Trophoblast cell (in vitro differentiated cells and primary cell): Measurements from ENCODE around the gene ZNF230.
A peak's percentile ranks its signal among the peaks of the same experiment; 100 is the strongest.

Experiments
- DNase-seq, 2 donors: peaks; one replicate each; pipeline ENCODE4 v3.0.0-alpha.2; 2016
- H2AFZ ChIP-seq: 2 replicates; pipeline ENCODE4 v1.6.1; 2013; ENCODE audit warnings: low read length, moderate library complexity, mild to moderate bottlenecking; ENCODE audit not compliant: insufficient read depth, poor library complexity
- H2AK5ac ChIP-seq: 2 replicates; pipeline ENCODE4 v1.6.1; 2013; ENCODE audit warnings: mild to moderate bottlenecking, low read length
- H2BK120ac ChIP-seq: 2 replicates; pipeline ENCODE4 v1.6.1; 2013; ENCODE audit warnings: low read length, mild to moderate bottlenecking, moderate library complexity; ENCODE audit not compliant: insufficient read depth, poor library complexity
- H2BK12ac ChIP-seq: 2 replicates; pipeline ENCODE4 v1.6.1; 2013; ENCODE audit warnings: mild to moderate bottlenecking, low read length, moderate library complexity
- H2BK5ac ChIP-seq: 2 replicates; pipeline ENCODE4 v1.6.1; 2013; ENCODE audit warnings: low read length, low read depth, moderate library complexity, mild to moderate bottlenecking; ENCODE audit not compliant: poor library complexity
- H3K14ac ChIP-seq: 2 replicates; pipeline ENCODE4 v1.6.1; 2013; ENCODE audit warnings: mild to moderate bottlenecking, low read length
- H3K18ac ChIP-seq: 2 replicates; pipeline ENCODE4 v1.6.1; 2013; ENCODE audit warnings: mild to moderate bottlenecking, low read length
- H3K23ac ChIP-seq: 2 replicates; pipeline ENCODE4 v1.6.1; 2013; ENCODE audit warnings: low read length
- H3K27ac ChIP-seq: 2 replicates; pipeline ENCODE4 v1.5.1; 2013; ENCODE audit warnings: low read depth, mild to moderate bottlenecking, inconsistent platforms, low read length, moderate library complexity
- H3K27me3 ChIP-seq: 2 replicates; pipeline ENCODE4 v1.6.1; 2013; ENCODE audit warnings: inconsistent platforms, mild to moderate bottlenecking, low read length, moderate library complexity; ENCODE audit not compliant: insufficient read depth
- H3K36me3 ChIP-seq, 2 experiments: 1 replicate in 1 of 2; 2 replicates in 1 of 2; pipeline ENCODE4 v1.6.1; 2013; ENCODE audit warnings: low read length in 2 of 2, mild to moderate bottlenecking in 2 of 2, moderate library complexity in 1 of 2; ENCODE audit not compliant: insufficient read depth in 2 of 2, control insufficient read depth in 1 of 2
- H3K4ac ChIP-seq: 2 replicates; pipeline ENCODE4 v1.6.1; 2013; ENCODE audit warnings: low read depth, mild to moderate bottlenecking, low read length, moderate library complexity
- H3K4me1 ChIP-seq, 2 experiments: 1 replicate in 1 of 2; 2 replicates in 1 of 2; pipeline ENCODE4 v1.6.1; 2013; ENCODE audit warnings: low read length in 2 of 2, mild to moderate bottlenecking in 2 of 2, moderate library complexity in 1 of 2; ENCODE audit not compliant: insufficient read depth in 2 of 2, control insufficient read depth in 1 of 2
- H3K4me2 ChIP-seq: 2 replicates; pipeline ENCODE4 v1.6.1; 2013; ENCODE audit warnings: inconsistent platforms, mild to moderate bottlenecking, low read length, moderate library complexity
- H3K4me3 ChIP-seq: 2 replicates; pipeline ENCODE4 v1.5.1; 2013; ENCODE audit warnings: mild to moderate bottlenecking, low read depth, low read length, inconsistent platforms
- H3K79me1 ChIP-seq: one replicate; pipeline ENCODE4 v1.6.1; 2013; ENCODE audit warnings: low read length
- H3K79me2 ChIP-seq: 2 replicates; pipeline ENCODE4 v1.6.1; 2013; ENCODE audit warnings: low read length, mild to moderate bottlenecking; ENCODE audit not compliant: control insufficient read depth, insufficient read depth, poor library complexity
- H3K9ac ChIP-seq: 2 replicates; pipeline ENCODE4 v1.6.1; 2013; ENCODE audit warnings: mild to moderate bottlenecking, low read length
- H3K9me3 ChIP-seq: 2 replicates; pipeline ENCODE4 v1.6.1; 2013; ENCODE audit warnings: low read depth, mild to moderate bottlenecking, control low read depth, inconsistent platforms, low read length; ENCODE audit not compliant: insufficient read depth
- H4K12ac ChIP-seq: 2 replicates; pipeline ENCODE4 v1.6.1; 2013; ENCODE audit warnings: low read depth, mild to moderate bottlenecking, low read length, moderate library complexity
- H4K8ac ChIP-seq: 2 replicates; pipeline ENCODE4 v1.6.1; 2013; ENCODE audit warnings: low read depth, mild to moderate bottlenecking, low read length, moderate library complexity
- H4K91ac ChIP-seq: one replicate; pipeline ENCODE4 v1.6.1; 2013; ENCODE audit warnings: low read depth, mild to moderate bottlenecking, low read length, moderate library complexity
- WGBS: extraction: QIAGEN DNeasy Blood & Tissue Kit; methylation state at CpG from one replicate; pipeline ENCODE4 v1.1.7; 2013; ENCODE audit warnings: missing lambda C conversion rate; ENCODE audit not compliant: insufficient read length, insufficient coverage; ENCODE audit errors: extremely low coverage; 5-methylcytosine and 5-hydroxymethylcytosine counted together

Gene ZNF230

GRCh38 chr19:43984687-43985000 lies 18.1 kb upstream of the ZNF230 start:
- Histone ChIP-seq H3K79me1 (peaks cover 2% of the 10 kb centered on the region), H4K12ac (peak overlapping the region; percentile 62), H3K4me2 (peak overlapping the region; percentile 99), H3K27me3 (no peaks in the 10 kb centered on the region), H4K8ac (peak overlapping the region; percentile 72), H2BK120ac (peak overlapping the region; percentile 22), H2AFZ (peak overlapping the region; percentile 97), H2BK5ac (no peak overlapping the region), H3K36me3 (peaks cover 2% of the 10 kb centered on the region in 2 experiments), H3K27ac (no peak overlapping the region), H3K9me3 (no peaks in the 10 kb centered on the region), H3K9ac (peak overlapping the region; percentile 82), H4K91ac (peak overlapping the region; percentile 37), H3K18ac (no peak overlapping the region), H2BK12ac (no peak overlapping the region), H2AK5ac (no peak overlapping the region), H3K79me2 (no peaks in the 10 kb centered on the region), H3K4me3 (peak overlapping the region; percentile 83), H3K23ac (no peak overlapping the region), H3K14ac (peak overlapping the region; percentile 56), H3K4me1 (peaks cover 2 to 3% of the 10 kb centered on the region in 2 experiments), H3K4ac (peak overlapping the region; percentile 69)
- no peak for DNase-seq
- no CpG with 5 or more reads among the region's 14 CpGs for WGBS

DNA sequence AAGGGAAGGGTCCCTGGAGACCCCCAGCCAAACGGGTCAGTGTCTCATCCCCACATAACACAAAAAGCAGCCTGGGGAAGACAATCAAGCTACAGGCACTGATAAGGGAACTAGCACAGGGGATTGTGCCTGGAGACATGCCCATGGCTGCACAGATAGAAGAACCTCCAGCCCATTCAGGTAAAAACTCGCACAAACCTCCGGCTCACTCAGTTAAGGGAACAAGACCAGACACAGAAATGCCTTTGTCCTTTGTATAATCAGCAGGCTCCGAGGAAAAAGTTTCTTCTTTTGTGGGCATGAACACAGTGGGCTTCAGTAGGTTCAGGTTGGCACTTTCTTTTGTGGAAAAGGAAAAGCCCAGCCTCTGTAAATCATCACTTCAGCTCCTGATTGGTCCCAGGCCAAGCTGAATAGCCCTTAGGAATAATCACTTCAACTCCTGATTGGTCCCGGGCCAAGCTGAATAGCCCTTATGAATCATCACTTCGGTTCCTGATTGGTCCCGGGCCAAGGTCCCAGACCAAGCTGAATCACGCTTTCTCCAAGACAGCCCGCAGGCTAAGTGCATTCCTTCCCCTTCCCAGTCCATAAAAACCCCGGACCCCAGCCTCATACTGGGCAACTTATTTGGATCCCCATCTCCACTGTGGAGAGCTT lies 5.0 kb upstream of the ZNF230 start:
- Histone ChIP-seq H2BK5ac (no peak overlapping the region), H3K4me2 (no peak overlapping the region), H3K9ac (no peak overlapping the region), H3K27me3 (no peaks in the 10 kb centered on the region), H4K8ac (peak overlapping the region; percentile 19), H4K12ac (no peak overlapping the region), H3K79me1 (peaks cover 2% of the 10 kb centered on the region), H3K4me1 (peaks cover 0 to 2% of the 10 kb centered on the region in 2 experiments), H2BK12ac (no peak overlapping the region), H3K4ac (no peak overlapping the region), H3K36me3 (peaks cover 7 to 11% of the 10 kb centered on the region in 2 experiments), H2BK120ac (no peak overlapping the region), H3K14ac (no peak overlapping the region), H3K27ac (no peak overlapping the region), H2AK5ac (no peak overlapping the region), H3K23ac (no peak overlapping the region), H3K4me3 (no peak overlapping the region), H3K18ac (no peak overlapping the region), H2AFZ (no peak overlapping the region), H4K91ac (no peak overlapping the region), H3K79me2 (no peaks in the 10 kb centered on the region), H3K9me3 (no peaks in the 10 kb centered on the region)
- DNase-seq: no peak
- WGBS: no CpG with 5 or more reads among the region's 10 CpGs

GRCh38 chr19:44002212-44002565 lies 568 bp upstream of the ZNF230 start:
- Histone ChIP-seq H3K79me1 (peaks cover 5% of the 10 kb centered on the region), H3K18ac (no peak overlapping the region), H2AFZ (peak overlapping the region; percentile 51), H2BK12ac (no peak overlapping the region), H3K27ac (no peak overlapping the region), H3K9me3 (no peaks in the 10 kb centered on the region), H3K14ac (no peak overlapping the region), H3K79me2 (no peaks in the 10 kb centered on the region), H3K4ac (no peak overlapping the region), H3K27me3 (no peaks in the 10 kb centered on the region), H3K23ac (no peak overlapping the region), H4K8ac (peak overlapping the region; percentile 75), H3K4me2 (peak overlapping the region; percentile 80), H3K9ac (no peak overlapping the region), H2AK5ac (no peak overlapping the region), H2BK5ac (no peak overlapping the region), H3K4me3 (peak overlapping the region; percentile 74), H2BK120ac (no peak overlapping the region), H4K12ac (peak overlapping the region; percentile 46), H4K91ac (no peak overlapping the region), H3K4me1 (peaks cover 2% of the 10 kb centered on the region in 2 experiments), H3K36me3 (peaks cover 0 to 5% of the 10 kb centered on the region in 2 experiments)
- no CpG with 5 or more reads among the region's 8 CpGs for WGBS
- DNase-seq: peak in 1 of 2 donors; percentile 12

- H3K79me2 ChIP-seq: no peaks in the 10 kb centered on the region
- peak in 1 of 2 donors; percentile 1 for DNase-seq
- no peaks in the 10 kb centered on the region for H3K27me3 ChIP-seq
- H3K18ac ChIP-seq: no peak overlapping the region
- H2BK12ac ChIP-seq: no peak overlapping the region
- no peak overlapping the region for H3K27ac ChIP-seq
- no peak overlapping the region for H2BK5ac ChIP-seq
- peaks cover 4 to 8% of the 10 kb centered on the region in 2 experiments for H3K36me3 ChIP-seq
- H3K4me3 ChIP-seq: peak overlapping the region; percentile 70
- H2BK120ac ChIP-seq: no peak overlapping the region
- H3K4ac ChIP-seq: no peak overlapping the region
- peak overlapping the region; percentile 90 for H3K4me2 ChIP-seq
- H3K4me1 ChIP-seq: peaks cover 2% of the 10 kb centered on the region in 2 experiments
- peaks cover 5% of the 10 kb centered on the region for H3K9me3 ChIP-seq
- H2AFZ ChIP-seq: peak overlapping the region; percentile 12
- H2AK5ac ChIP-seq: no peak overlapping the region
- no peak overlapping the region for H4K8ac ChIP-seq
- peaks cover 5% of the 10 kb centered on the region for H3K79me1 ChIP-seq
- H4K12ac ChIP-seq: no peak overlapping the region
- peak overlapping the region; percentile 29 for H3K9ac ChIP-seq
- no peak overlapping the region for H4K91ac ChIP-seq
- WGBS: no CpG with 5 or more reads among the region's 15 CpGs
- H3K14ac ChIP-seq: no peak overlapping the region
- H3K23ac ChIP-seq: no peak overlapping the region
These were observed 778 bp downstream of the ZNF230 start for GRCh38 chr19:44003461-44004009.
